Hepatocyte (in vitro differentiated cells): Measurements from ENCODE around the gene TMEM100. TPM values are rescaled to one million over a fixed set of nuclear protein-coding genes. Genes with fewer than 3 reads are reported as not detected.

ENCODE experiments used
- DNase-seq: peaks from one replicate; pipeline ENCODE4 v3.0.0-alpha.2; 2016; ENCODE audit warnings: low spot score
- H2AFZ ChIP-seq: fragments of 200-600 bp; sonication (generic); 2 replicates; pipeline ENCODE4 v1.6.0; 2016; ENCODE audit warnings: antibody characterized with exemption, mild to moderate bottlenecking
- H3K27ac ChIP-seq: fragments of 200-600 bp; sonication (generic); 2 replicates; pipeline ENCODE4 v1.5.1; 2016; ENCODE audit warnings: mild to moderate bottlenecking
- H3K27me3 ChIP-seq: fragments of 200-600 bp; sonication (generic); 2 replicates; pipeline ENCODE4 v1.6.1; 2016
- H3K36me3 ChIP-seq: fragments of 200-600 bp; sonication (generic); replicated peaks from 2 replicates; pipeline ENCODE4 v1.5.1; 2016; ENCODE audit warnings: low read depth; ENCODE audit not compliant: insufficient read depth
- H3K4me1 ChIP-seq: fragments of 200-600 bp; sonication (generic); 2 replicates; pipeline ENCODE4 v1.5.1; 2016; ENCODE audit warnings: mild to moderate bottlenecking, moderate library complexity; ENCODE audit not compliant: insufficient read depth
- H3K4me2 ChIP-seq: fragments of 200-600 bp; sonication (generic); 2 replicates; pipeline ENCODE4 v1.6.0; 2016
- H3K4me3 ChIP-seq: fragments of 200-600 bp; sonication (generic); 2 replicates; pipeline ENCODE4 v1.5.1; 2016; ENCODE audit warnings: mild to moderate bottlenecking
- H3K79me2 ChIP-seq: fragments of 200-600 bp; sonication (generic); 2 replicates; pipeline ENCODE4 v1.6.0; 2017; ENCODE audit warnings: mild to moderate bottlenecking
- H3K9me2 ChIP-seq: fragments of 200-600 bp; sonication (generic); replicated peaks from 2 replicates; pipeline ENCODE4 v1.6.0; 2017; ENCODE audit warnings: mild to moderate bottlenecking; ENCODE audit not compliant: insufficient read depth
- H3K9me3 ChIP-seq: fragments of 200-600 bp; sonication (generic); 2 replicates; pipeline ENCODE4 v1.5.1; 2016; ENCODE audit warnings: low read depth, mild to moderate bottlenecking
- H4K20me1 ChIP-seq: fragments of 200-600 bp; sonication (generic); 2 replicates; pipeline ENCODE4 v1.6.0; 2016; ENCODE audit warnings: mild to moderate bottlenecking; ENCODE audit not compliant: insufficient read depth, poor library complexity, severe bottlenecking
- CTCF ChIP-seq: fragments of 200-600 bp; sonication (generic); IDR thresholded peaks from 2 replicates; pipeline ENCODE4 v1.5.1; 2016; ENCODE audit warnings: antibody characterized with exemption, mild to moderate bottlenecking; ENCODE audit not compliant: poor library complexity
- EZH2 ChIP-seq: fragments of 200-600 bp; sonication (generic); IDR thresholded peaks from 2 replicates; pipeline ENCODE4 v1.6.1; 2016; ENCODE audit warnings: antibody characterized with exemption, mild to moderate bottlenecking, borderline replicate concordance
- EZH2phosphoT487 ChIP-seq: fragments of 200-600 bp; sonication (generic); IDR thresholded peaks from one replicate; pipeline ENCODE4 v1.6.1; 2018; ENCODE audit warnings: antibody characterized with exemption, mild to moderate bottlenecking, low read depth, moderate library complexity; ENCODE audit not compliant: unreplicated experiment, severe bottlenecking
- WGBS: methylation state at CpG from one replicate; pipeline ENCODE4 v1.1.6; 2016; ENCODE audit warnings: low lambda C conversion rate; ENCODE audit errors: missing lambda C conversion rate; 5-methylcytosine and 5-hydroxymethylcytosine counted together
- polyA plus RNA-seq: library from polyadenylated mRNA; unstranded; fragments of >200 nt; fragmentation: Nextera tagmentation; extraction: Ambion mirVana; gene quantifications from 2 replicates; pipeline ENCODE4 v1.2.1, GENCODE V29; 2016
- total RNA-seq: library from RNA; depleted of rRNA; stranded (reverse); fragments of >200 nt; gene quantifications from 2 replicates; pipeline ENCODE4 v1.2.3, GENCODE V29; 2014

TMEM100 gene
- total and polyA plus RNA-seq, 2 experiments from 2014 or later: 9.3 to 18.5 TPM

GRCh38 chr17:55709984-55710383, 12.7 kb downstream of the TMEM100 start:
- H3K36me3 ChIP-seq: no peaks in the 10 kb centered on the region
- H3K9me3 ChIP-seq: no peaks in the 10 kb centered on the region

GRCh38 chr17:55709440-55709839, 13.2 kb downstream of the TMEM100 start:
- H3K27ac ChIP-seq: no peak overlapping the region
- H3K4me1 ChIP-seq: peaks cover 6% of the 10 kb centered on the region
- WGBS: 91% methylated on average over 7 of the region's 7 CpGs

More at GRCh38 chr17:55709984-55710383, 12.7 kb downstream of the TMEM100 start:
- H2AFZ ChIP-seq: no peak overlapping the region
- 93% methylated on average over 4 of the region's 4 CpGs for WGBS
- no peaks in the 10 kb centered on the region for H4K20me1 ChIP-seq
- no peak for DNase-seq
- H3K27me3 ChIP-seq: no peaks in the 10 kb centered on the region
- H3K79me2 ChIP-seq: no peaks in the 10 kb centered on the region
- no peaks in the 10 kb centered on the region for H3K9me2 ChIP-seq
- TF ChIP-seq EZH2 (no peak), CTCF (no peak), EZH2phosphoT487 (no peak)
- no peak overlapping the region for H3K4me3 ChIP-seq
- H3K4me2 ChIP-seq: no peak overlapping the region
- H3K27ac ChIP-seq: no peak overlapping the region
- H3K4me1 ChIP-seq: peaks cover 6% of the 10 kb centered on the region

DNA sequence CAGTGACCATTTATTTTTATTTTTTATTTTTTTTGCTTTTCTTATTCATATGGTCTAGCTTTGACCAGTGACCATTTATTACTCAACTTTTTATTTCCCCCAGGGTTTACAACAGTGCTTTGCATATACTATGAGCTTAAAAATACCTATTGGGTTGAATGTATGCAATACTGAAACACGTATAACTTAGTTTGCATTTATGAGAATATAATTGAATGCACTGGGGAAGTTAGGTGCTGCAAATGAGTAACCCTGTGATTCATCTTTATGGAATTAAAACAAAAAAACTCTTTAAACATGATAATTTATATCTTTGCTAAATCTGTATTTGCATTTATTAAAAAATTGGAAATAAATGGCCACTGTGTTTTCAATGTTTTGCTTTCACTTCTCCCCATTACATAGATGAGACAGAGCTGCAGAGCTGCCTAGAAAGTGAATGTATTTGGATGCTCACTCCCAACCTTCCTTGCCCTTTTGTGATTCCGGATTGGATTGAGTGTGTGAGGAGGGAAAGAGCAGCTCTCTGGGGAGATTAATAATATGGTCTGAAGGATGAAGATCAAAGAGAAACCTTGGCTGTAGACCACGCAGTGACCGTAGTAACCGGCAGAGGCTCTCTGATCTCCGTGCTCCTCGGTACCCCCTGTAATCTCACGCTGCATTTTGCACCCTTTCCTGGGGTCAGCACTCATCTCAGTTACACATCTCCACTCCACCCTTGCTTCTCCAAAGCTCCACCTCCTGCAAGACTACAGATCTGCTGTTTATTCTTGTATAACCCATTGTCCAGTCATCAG, 14.3 kb downstream of the TMEM100 start:
- Histone ChIP-seq H4K20me1 (no peaks in the 10 kb centered on the region), H3K4me1 (peaks cover 6% of the 10 kb centered on the region), H3K27ac (no peak overlapping the region), H3K79me2 (no peaks in the 10 kb centered on the region), H3K9me2 (no peaks in the 10 kb centered on the region), H3K4me3 (no peak overlapping the region), H3K27me3 (no peaks in the 10 kb centered on the region), H3K9me3 (no peaks in the 10 kb centered on the region), H2AFZ (no peak overlapping the region), H3K36me3 (no peaks in the 10 kb centered on the region), H3K4me2 (no peak overlapping the region)
- DNase-seq: no peak
- WGBS: 62% methylated on average over 8 of the region's 8 CpGs
- TF ChIP-seq EZH2phosphoT487 (no peak), EZH2 (no peak), CTCF (no peak)

More at GRCh38 chr17:55709440-55709839, 13.2 kb downstream of the TMEM100 start:
- no peak overlapping the region for H3K4me3 ChIP-seq
- no peak overlapping the region for H2AFZ ChIP-seq
- TF ChIP-seq EZH2phosphoT487: no peak
- TF ChIP-seq CTCF: no peak
- no peak for TF ChIP-seq EZH2
- no peaks in the 10 kb centered on the region for H4K20me1 ChIP-seq
- DNase-seq: no peak
- no peaks in the 10 kb centered on the region for H3K79me2 ChIP-seq
- no peaks in the 10 kb centered on the region for H3K27me3 ChIP-seq
- no peaks in the 10 kb centered on the region for H3K36me3 ChIP-seq
- H3K4me2 ChIP-seq: no peak overlapping the region
- H3K9me3 ChIP-seq: no peaks in the 10 kb centered on the region
- no peaks in the 10 kb centered on the region for H3K9me2 ChIP-seq
